Pulmonary artery endothelial cell (primary cell): ENCODE measurements around the gene ARSG. TPM values are rescaled to one million over a fixed set of nuclear protein-coding genes. Genes with fewer than 3 reads are reported as not detected.
"Not testable (repeated sequence)": the region's sequence is repeated elsewhere in the genome, so short reads cannot be mapped to it uniquely, and the experiment has no call there.

ENCODE experiments used
- DNase-seq: peaks from one replicate; pipeline ENCODE4 v3.0.0-alpha.2; 2011; ENCODE audit warnings: low read depth, low spot score
- total RNA-seq: library from RNA; depleted of rRNA; stranded (reverse); fragments of >200 nt; gene quantifications from 2 replicates; pipeline ENCODE4 v1.2.3, GENCODE V29; 2014

The ARSG gene
- total RNA-seq, 1 donor from 2014 or later = 3.0 TPM

GRCh38 chr17:68305142-68305541 is 13.8 kb downstream of the ARSG start:
- DNase-seq = no peak

- DNase-seq = no peak
Measured at GRCh38 chr17:68306819-68307218, 15.5 kb downstream of the ARSG start.

- DNase-seq = no peak
Measured at GRCh38 chr17:68307443-68307842, 16.1 kb downstream of the ARSG start.

- not testable (repeated sequence) for DNase-seq
Measured at GRCh38 chr17:68308486-68308885, 17.2 kb downstream of the ARSG start.

- not testable (repeated sequence) for DNase-seq
Measured at GRCh38 chr17:68309066-68309670, 17.9 kb downstream of the ARSG start.

GRCh38 chr17:68310152-68310551 is 18.9 kb downstream of the ARSG start:
- DNase-seq = no peak

GRCh38 chr17:68314916-68315535 is 23.7 kb downstream of the ARSG start:
- DNase-seq = no peak

- no peak for DNase-seq
Measured at GRCh38 chr17:68315930-68316329, 24.6 kb downstream of the ARSG start.

GRCh38 chr17:68317458-68317857 is 26.2 kb downstream of the ARSG start:
- no peak for DNase-seq

GRCh38 chr17:68318103-68318991 is 27.1 kb downstream of the ARSG start:
- no peak for DNase-seq

GRCh38 chr17:68319410-68320162 is 28.3 kb downstream of the ARSG start:
- DNase-seq = no peak

- no peak for DNase-seq
Measured at GRCh38 chr17:68320311-68320865, 29.1 kb downstream of the ARSG start.

- no peak for DNase-seq
Measured at GRCh38 chr17:68320943-68321555, 29.8 kb downstream of the ARSG start.

GRCh38 chr17:68321556-68321954 is 30.3 kb downstream of the ARSG start:
- no peak for DNase-seq

- DNase-seq = no peak
Measured at GRCh38 chr17:68322630-68323029, 31.3 kb downstream of the ARSG start.

- peak; percentile 71 for DNase-seq
Measured at GRCh38 chr17:68324114-68324513, 32.8 kb downstream of the ARSG start.

GRCh38 chr17:68324654-68325336 is 33.5 kb downstream of the ARSG start:
- no peak for DNase-seq

- DNase-seq = no peak
Measured at GRCh38 chr17:68325961-68326360, 34.7 kb downstream of the ARSG start.

- DNase-seq = no peak
Measured at GRCh38 chr17:68326681-68327080, 35.4 kb downstream of the ARSG start.

GRCh38 chr17:68327823-68328557 is 36.7 kb downstream of the ARSG start:
- DNase-seq = no peak
